NCI-H446 (cell line): ENCODE results near the gene PIAS4.
A peak's percentile ranks its signal among the peaks of the same experiment; 100 is the strongest.

ENCODE experiments used
- DNase-seq, 2 experiments: peaks; one replicate each; lab custom pipeline; 2025; lab: John Stamatoyannopoulos, UW

The PIAS4 gene

GRCh38 chr19:4042731-4043082, 35.2 kb downstream of the PIAS4 start:
- no peak for DNase-seq

GRCh38 chr19:4043401-4043800, 35.9 kb downstream of the PIAS4 start:
- DNase-seq = no peak

GRCh38 chr19:4043966-4044715, 36.6 kb downstream of the PIAS4 start:
- DNase-seq = no peak

GRCh38 chr19:4044990-4045465, 37.5 kb downstream of the PIAS4 start:
- no peak for DNase-seq

- no peak for DNase-seq
Measured at GRCh38 chr19:4045597-4046361, 38.2 kb downstream of the PIAS4 start.

- no peak for DNase-seq
Measured at GRCh38 chr19:4046362-4046691, 38.8 kb downstream of the PIAS4 start.

GRCh38 chr19:4046946-4047683, 39.6 kb downstream of the PIAS4 start:
- no peak for DNase-seq

- DNase-seq = no peak
Measured at GRCh38 chr19:4049432-4049831, 41.9 kb downstream of the PIAS4 start.

- no peak for DNase-seq
Measured at GRCh38 chr19:4051175-4052101, 43.9 kb downstream of the PIAS4 start.

GRCh38 chr19:4052114-4052992, 44.8 kb downstream of the PIAS4 start:
- DNase-seq = no peak

- no peak for DNase-seq
Measured at GRCh38 chr19:4052993-4053422, 45.5 kb downstream of the PIAS4 start.

GRCh38 chr19:4053423-4054324, 46.1 kb downstream of the PIAS4 start:
- DNase-seq = no peak

- no peak for DNase-seq
Measured at GRCh38 chr19:4054441-4055208, 47.1 kb downstream of the PIAS4 start.

- no peak for DNase-seq
Measured at GRCh38 chr19:4055209-4055552, 47.6 kb downstream of the PIAS4 start.

- DNase-seq = no peak
Measured at GRCh38 chr19:4057931-4058692, 50.6 kb downstream of the PIAS4 start.

GRCh38 chr19:4058693-4059452, 51.3 kb downstream of the PIAS4 start:
- peak in 1 of 2 experiments; percentile 30 for DNase-seq

GRCh38 chr19:4059453-4059871, 51.9 kb downstream of the PIAS4 start:
- DNase-seq = no peak
